ENCODE results near the gene KEAP1. TPM values are rescaled to one million over a fixed set of nuclear protein-coding genes. Genes with fewer than 3 reads are reported as not detected.

Gene KEAP1
- total and polyA plus RNA-seq, 10 of the 15 experiments (the other 5 are each of a cell fraction or from before 2014, with no cell fraction given) = 1.4 to 87.7 (median 48.6) TPM

DNA sequence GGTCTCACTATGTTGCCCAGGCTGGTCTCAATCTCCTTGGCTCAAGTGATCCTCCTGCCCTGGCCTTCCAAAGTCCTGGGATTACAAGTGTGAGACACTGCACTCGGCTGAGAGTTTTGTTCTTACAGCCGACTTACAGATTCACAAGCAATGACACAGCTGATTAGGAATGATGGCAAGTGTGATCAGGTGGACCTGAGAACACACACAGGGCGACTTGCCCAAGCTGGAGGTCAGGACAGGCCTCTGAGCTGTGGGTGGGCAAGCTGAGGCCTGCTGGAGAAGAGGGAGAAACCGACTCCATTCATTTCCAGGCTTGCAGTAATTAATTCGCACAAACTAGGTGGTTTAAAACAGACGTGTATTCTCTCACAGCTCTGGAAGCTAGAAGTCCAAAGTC is 32.5 kb upstream of the KEAP1 start:
- TF ChIP-seq IRF3 (IDR thresholded peaks at IDR 0.05) = no peak
- no peak for TF ChIP-seq ZBTB33 (IDR thresholded peaks at IDR 0.05)
- TF ChIP-seq RAD51 (IDR thresholded peaks at IDR 0.05) = no peak
- no peak for TF ChIP-seq SP1 (IDR thresholded peaks at IDR 0.05; ENCODE audit: low read depth, low read length)
- no peak for TF ChIP-seq RCOR1 (conservative IDR thresholded peaks at IDR 0.05; ENCODE audit: low read depth, low read length)
- no peak for TF ChIP-seq KDM1A (IDR thresholded peaks at IDR 0.05; ENCODE audit: borderline replicate concordance)
- TF ChIP-seq TBL1XR1 (IDR thresholded peaks at IDR 0.05; ENCODE audit: low read depth, low read length) = no peak
- TF ChIP-seq ATF7 (IDR thresholded peaks at IDR 0.05; ENCODE audit: low read depth) = no peak
- TF ChIP-seq CBX3 (IDR thresholded peaks at IDR 0.05; ENCODE audit: borderline replicate concordance, low read depth) = no peak
- no peak for TF ChIP-seq NFXL1 (IDR thresholded peaks at IDR 0.05; ENCODE audit: borderline replicate concordance)
- TF ChIP-seq CEBPZ (IDR thresholded peaks at IDR 0.05; ENCODE audit: low read depth, low read length) = no peak
- no peak for TF ChIP-seq RFX5 (IDR thresholded peaks at IDR 0.05; ENCODE audit: low read depth, low read length)
- POLR2A ChIA-PET = interaction anchor here (0.6 to 1.5 kb wide), 5 partner anchors 9 to 114 kb away, joined by 3 to 7 read pairs (median 4); partner anchors contain the start of gene ATG4D
- H3K27ac ChIP-seq (ENCODE audit: control insufficient read depth, insufficient read depth) = no peak overlapping the region
- no peak overlapping the region for H2AFZ ChIP-seq (ENCODE audit: control insufficient read depth, low read depth, low read length)
- no peak for ATAC-seq
- H3K4me2 ChIP-seq (ENCODE audit: control insufficient read depth, insufficient read depth) = no peak overlapping the region
- no peaks in the 10 kb centered on the region for H4K20me1 ChIP-seq (ENCODE audit: control insufficient read depth, insufficient read depth)
- peaks cover 0 to 4% of the 10 kb centered on the region in 2 experiments; a peak in 1 of 4 replicates for H3K27me3 ChIP-seq (replicated peaks in 1 of 2; ENCODE audit: control insufficient read depth in 2 of 2, insufficient read depth in 2 of 2, low read length in 1 of 2)
- CTCF ChIA-PET = interaction anchor here (0.8 to 2.6 kb wide), 7 partner anchors 18 to 126 kb away, joined by 3 to 9 read pairs (median 6); no protein-coding TSS in a partner anchor
- no TSS peak for BruUV-seq (replicated peaks)
- no peak for FAIRE-seq
- H3K9ac ChIP-seq (ENCODE audit: control insufficient read depth, insufficient read depth, low read length) = no peak overlapping the region
- H3K79me2 ChIP-seq (ENCODE audit: control insufficient read depth, insufficient read depth, low read length) = no peaks in the 10 kb centered on the region
- no peaks in the 10 kb centered on the region for H3K36me3 ChIP-seq (ENCODE audit: control insufficient read depth in 2 of 2, insufficient read depth in 2 of 2, low read length in 1 of 2)
- no peaks in the 10 kb centered on the region for H3K4me1 ChIP-seq (ENCODE audit: control insufficient read depth, insufficient read depth, low read length)
- in situ Hi-C loops (cut with MboI) = no loop called here
- DNase-seq (ENCODE audit: low read depth, low spot score) = no peak
- intact Hi-C loops (cut with micrococcal nuclease; ENCODE audit: unreplicated experiment) = no loop called here
- RAD21 ChIA-PET (ENCODE audit: unreplicated experiment) = interaction anchor here (1.7 kb wide), 1 partner anchor 164 kb away, joined by 7 read pairs; no protein-coding TSS in a partner anchor
- 30% methylated on average over 6 of the region's 6 CpGs for whole genome bisulfite sequencing (ENCODE audit: insufficient coverage, insufficient replicate concordance, low lambda C conversion rate, missing lambda C conversion rate)
- SMC1A ChIA-PET (ENCODE audit: uncharacterized antibody, unreplicated experiment) = interaction anchor here (0.9 to 1.6 kb wide), 5 partner anchors 10 to 166 kb away, joined by 3 to 4 read pairs (median 3); partner anchors contain the start of gene QTRT1
- H3K9me3 ChIP-seq (replicated peaks; ENCODE audit: control insufficient read depth, insufficient read depth, low read length) = peaks cover 2% of the 10 kb centered on the region; the same call in 1 of the 3 replicates
- H3K4me3 ChIP-seq = no peak overlapping the region

All from GM12878 (cell line).